GM12878 (cell line): ENCODE measurements around the gene PEAR1. TPM values are rescaled to one million over a fixed set of nuclear protein-coding genes. Genes with fewer than 3 reads are reported as not detected.

ENCODE experiments used
- ATAC-seq: fragments of 200-7000 bp; cut with Tn5 transposase; 3 replicates; pipeline ENCODE4 v1.9.1; 2020; ENCODE audit warnings: mild to moderate bottlenecking, moderate library complexity
- BruUV-seq: library from RNA; stranded (reverse); fragments of 400-500 nt; replicated peaks from 2 replicates; lab custom pipeline; 2021; lab: Mats Ljungman, UMichigan
- CTCF ChIA-PET: fragments of 300-600 bp; sonication (Branson Sonifier 250); formaldehyde crosslinking; extraction: SDS; loops from one replicate; lab custom pipeline; 2021; ENCODE audit warnings: inconsistent platforms; lab: Yijun Ruan, JAX
- POLR2A ChIA-PET: fragments of 350-600 bp; formaldehyde crosslinking; extraction: SDS; loops from one replicate; lab custom pipeline; 2021; ENCODE audit warnings: inconsistent platforms; lab: Charles Lee
- RAD21 ChIA-PET: fragments of 300-600 bp; sonication (Branson Sonifier 250); formaldehyde crosslinking; loops from one replicate; lab custom pipeline; 2023; ENCODE audit warnings: antibody characterized with exemption; ENCODE audit not compliant: unreplicated experiment; lab: Charles Lee
- SMC1A ChIA-PET: fragments of 300-600 bp; sonication (Branson Sonifier 250); formaldehyde crosslinking; loops from one replicate; lab custom pipeline; 2023; ENCODE audit not compliant: unreplicated experiment, uncharacterized antibody; lab: Charles Lee
- DNase-seq: peaks from one replicate; pipeline ENCODE4 v3.0.0-alpha.2; 2011; ENCODE audit warnings: low read depth, low spot score
- FAIRE-seq: peaks from 3 replicates; lab custom pipeline; 2011; peaks lifted over from hg19 to GRCh38; lab: Jason Lieb, UNC
- H2AFZ ChIP-seq: 2 replicates; pipeline ENCODE4 v1.6.0; 2011; ENCODE audit warnings: low read depth, low read length, control low read depth; ENCODE audit not compliant: control insufficient read depth
- H3K27ac ChIP-seq: 2 replicates; pipeline ENCODE4 v1.5.1; 2011; ENCODE audit warnings: control low read depth; ENCODE audit not compliant: control insufficient read depth, insufficient read depth
- H3K27me3 ChIP-seq, 2 experiments: replicated peaks in 1 of 2; 2 replicates each; pipeline versions ENCODE4 v1.6.0 to v1.6.1; 2011; ENCODE audit warnings: low read length in 1 of 2; ENCODE audit not compliant: control insufficient read depth in 2 of 2, insufficient read depth in 2 of 2
- H3K36me3 ChIP-seq, 2 experiments: 2 replicates each; pipeline ENCODE4 v1.5.1; 2011; ENCODE audit warnings: low read length in 1 of 2; ENCODE audit not compliant: control insufficient read depth in 2 of 2, insufficient read depth in 2 of 2
- H3K4me1 ChIP-seq: 2 replicates; pipeline ENCODE4 v1.6.1; 2011; ENCODE audit warnings: mild to moderate bottlenecking, low read length, moderate library complexity, mixed read lengths; ENCODE audit not compliant: control insufficient read depth, insufficient read depth
- H3K4me2 ChIP-seq: 2 replicates; pipeline ENCODE4 v1.6.0; 2011; ENCODE audit warnings: control low read depth; ENCODE audit not compliant: control insufficient read depth, insufficient read depth
- H3K4me3 ChIP-seq: fragments of 200-600 bp; sonication (generic); 2 replicates; pipeline ENCODE4 v1.5.1; 2016
- H3K79me2 ChIP-seq: 2 replicates; pipeline ENCODE4 v1.6.0; 2011; ENCODE audit warnings: low read length; ENCODE audit not compliant: control insufficient read depth, insufficient read depth
- H3K9ac ChIP-seq: 2 replicates; pipeline ENCODE4 v1.8.0; 2011; ENCODE audit warnings: low read length, control low read depth, mixed read lengths; ENCODE audit not compliant: control insufficient read depth, insufficient read depth
- H3K9me3 ChIP-seq: replicated peaks from 3 replicates; pipeline ENCODE4 v1.5.1; 2011; ENCODE audit warnings: mild to moderate bottlenecking, low read length; ENCODE audit not compliant: control insufficient read depth, insufficient read depth
- H4K20me1 ChIP-seq: 2 replicates; pipeline ENCODE4 v1.6.0; 2011; ENCODE audit not compliant: control insufficient read depth, insufficient read depth
- ATF3 ChIP-seq: IDR thresholded peaks from 2 replicates; pipeline ENCODE4 v1.6.1; 2011; ENCODE audit warnings: low read depth, mild to moderate bottlenecking, low read length, moderate library complexity, borderline replicate concordance; ENCODE audit errors: extremely low read depth
- BACH1 ChIP-seq: fragments of 450-650 bp; IDR thresholded peaks from 2 replicates; pipeline ENCODE4 v1.6.1; 2017; ENCODE audit warnings: mild to moderate bottlenecking, borderline replicate concordance
- BMI1 ChIP-seq: fragments of 450-650 bp; IDR thresholded peaks from 2 replicates; pipeline ENCODE4 v1.6.1; 2016; ENCODE audit warnings: mild to moderate bottlenecking, moderate library complexity, borderline replicate concordance
- BRCA1 ChIP-seq: IDR thresholded peaks from 2 replicates; pipeline ENCODE4 v1.6.1; 2011; ENCODE audit warnings: low read depth, low read length, improper control_type of control experiment
- CHD4 ChIP-seq: fragments of 200-600 bp; sonication (generic); IDR thresholded peaks from 2 replicates; pipeline ENCODE4 v1.6.1; 2016; ENCODE audit warnings: mild to moderate bottlenecking
- EZH2 ChIP-seq: IDR thresholded peaks from 2 replicates; pipeline ENCODE4 v1.6.1; 2012; ENCODE audit warnings: low read depth, mild to moderate bottlenecking, control low read depth, inconsistent platforms, low read length, borderline replicate concordance; ENCODE audit not compliant: control insufficient read depth
- PAX5 ChIP-seq: IDR thresholded peaks from 2 replicates; pipeline ENCODE4 v1.6.1; 2011; ENCODE audit warnings: low read depth, low read length, borderline replicate concordance
- RAD51 ChIP-seq: fragments of 450-650 bp; IDR thresholded peaks from 2 replicates; pipeline ENCODE4 v1.6.1; 2016; ENCODE audit warnings: moderate library complexity, mild to moderate bottlenecking, inconsistent platforms
- TBL1XR1 ChIP-seq: IDR thresholded peaks from 2 replicates; pipeline ENCODE4 v1.6.1; 2012; ENCODE audit warnings: low read depth, low read length, improper control_type of control experiment
- WGBS: methylation state at CpG from one replicate; pipeline ENCODE4 v1.1.6; 2016; ENCODE audit warnings: low lambda C conversion rate; ENCODE audit not compliant: insufficient replicate concordance, insufficient coverage; ENCODE audit errors: missing lambda C conversion rate; 5-methylcytosine and 5-hydroxymethylcytosine counted together
- in situ Hi-C: fragments of 300-500 bp; cut with MboI; formaldehyde crosslinking; loops from 9 replicates; pipeline ENCODE4 v1.14.3; 2018; ENCODE audit warnings: mixed read lengths
- intact Hi-C: fragments of 100-400 bp; cut with micrococcal nuclease; formaldehyde crosslinking; loops from one replicate; pipeline ENCODE4 v1.14.2; 2022; ENCODE audit not compliant: unreplicated experiment
- polyA plus RNA-seq, 11 experiments: library from polyadenylated mRNA; depleted of rRNA in 4 of 11; unstranded in 6 of 11; stranded (reverse) in 5 of 11; fragments of >200 nt; fragmentation: Nextera tagmentation in 4 of 11; fragmentation: Illumina TruSeq in 1 of 11; extraction: Ambion mirVana in 4 of 11; extraction: Trizol in 1 of 11; gene quantifications; 1 replicate in 1 of 11; 2 replicates in 10 of 11; pipeline versions ENCODE4 v1.2.1 to v1.2.3, GENCODE V29; 2011 to 2016; ENCODE audit warnings: inconsistent platforms in 2 of 11, missing spikeins in 2 of 11, low read depth in 1 of 11
- total RNA-seq, 4 experiments: library from RNA; depleted of rRNA in 3 of 4; stranded (reverse); fragments of >200 nt in 3 of 4; fragmentation: Illumina TruSeq in 1 of 4; extraction: Trizol in 1 of 4; gene quantifications; 2 replicates each; pipeline versions ENCODE4 v1.2.1 to v1.2.3, GENCODE V29; 2013 to 2021
- TF ChIP-seq, protein P1 (sequence below): fragments of 450-650 bp; IDR thresholded peaks from 2 replicates; pipeline ENCODE4 v1.6.1; 2016; ENCODE audit warnings: mild to moderate bottlenecking
- TF ChIP-seq, protein P2 (sequence below): IDR thresholded peaks from 2 replicates; pipeline ENCODE4 v1.6.1; 2012; ENCODE audit warnings: low read depth, low read length, improper control_type of control experiment
- TF ChIP-seq, protein P3 (sequence below): fragments of 450-650 bp; IDR thresholded peaks from 2 replicates; pipeline ENCODE4 v1.6.1; 2016; ENCODE audit warnings: mild to moderate bottlenecking

Gene PEAR1
- total and polyA plus RNA-seq, 10 of the 15 experiments (the other 5 are each of a cell fraction or from before 2014, with no cell fraction given), result not detected

DNA sequence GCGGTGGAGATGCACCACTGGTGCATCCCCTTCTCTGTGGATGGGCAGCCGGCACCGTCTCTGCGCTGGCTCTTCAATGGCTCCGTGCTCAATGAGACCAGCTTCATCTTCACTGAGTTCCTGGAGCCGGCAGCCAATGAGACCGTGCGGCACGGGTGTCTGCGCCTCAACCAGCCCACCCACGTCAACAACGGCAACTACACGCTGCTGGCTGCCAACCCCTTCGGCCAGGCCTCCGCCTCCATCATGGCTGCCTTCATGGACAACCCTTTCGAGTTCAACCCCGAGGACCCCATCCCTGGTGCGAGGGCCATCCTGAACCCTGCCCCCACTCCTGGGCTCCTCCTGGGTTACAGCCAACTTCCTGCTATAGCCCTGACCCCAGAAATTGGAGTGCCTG lies 19.9 kb upstream of the PEAR1 start:
- intact Hi-C loops, result no loop called here
- no peaks in the 10 kb centered on the region for H3K36me3 ChIP-seq
- H3K4me3 ChIP-seq, result no peak overlapping the region
- no peak for ATAC-seq
- ChIA-PET SMC1A (no interaction called here), RAD21 (interaction anchor here (0.7 kb wide), 1 partner anchor 35 kb away, joined by 3 read pairs; no protein-coding TSS in a partner anchor), CTCF (interaction anchor here (0.9 to 2.3 kb wide), 3 partner anchors 14 to 35 kb away, joined by 4 to 6 read pairs (median 6); no protein-coding TSS in a partner anchor), POLR2A (no interaction called here)
- H4K20me1 ChIP-seq, result no peaks in the 10 kb centered on the region
- FAIRE-seq, result no peak
- no peaks in the 10 kb centered on the region for H3K9me3 ChIP-seq
- peaks cover 0 to 7% of the 10 kb centered on the region in 2 experiments; a peak in 3 of 4 replicates for H3K27me3 ChIP-seq
- DNase-seq, result no peak
- WGBS, result 58% methylated on average over 18 of the region's 18 CpGs
- H3K4me1 ChIP-seq, result no peaks in the 10 kb centered on the region
- no peak overlapping the region for H2AFZ ChIP-seq
- in situ Hi-C loops, result no loop called here
- H3K79me2 ChIP-seq, result no peaks in the 10 kb centered on the region
- no peak overlapping the region for H3K9ac ChIP-seq
- no peak overlapping the region for H3K4me2 ChIP-seq
- H3K27ac ChIP-seq, result no peak overlapping the region
- no peak for TF ChIP-seq BRCA1
- no peak for TF ChIP-seq TBL1XR1
- no peak for TF ChIP-seq ATF3
- no TSS peak for BruUV-seq

GRCh38 chr1:156874142-156874541 lies 19.4 kb upstream of the PEAR1 start:
- ChIA-PET CTCF (interaction anchor here (0.9 to 2.3 kb wide), 4 partner anchors 14 to 35 kb away, joined by 4 to 6 read pairs (median 6); no protein-coding TSS in a partner anchor), RAD21 (no interaction called here), POLR2A (no interaction called here), SMC1A (no interaction called here)
- in situ Hi-C loops (no loop called here), intact Hi-C loops (no loop called here)
- H3K4me3 ChIP-seq, result no peak overlapping the region
- DNase-seq (no peak), FAIRE-seq (no peak), ATAC-seq (no peak)
- no peaks in the 10 kb centered on the region for H3K36me3 ChIP-seq
- no peak overlapping the region for H2AFZ ChIP-seq
- no TSS peak for BruUV-seq
- no peak overlapping the region for H3K9ac ChIP-seq
- H3K4me1 ChIP-seq, result no peaks in the 10 kb centered on the region
- H4K20me1 ChIP-seq, result no peaks in the 10 kb centered on the region
- H3K79me2 ChIP-seq, result no peaks in the 10 kb centered on the region
- 29% methylated on average over 5 of the region's 5 CpGs for WGBS
- no peaks in the 10 kb centered on the region for H3K9me3 ChIP-seq
- H3K27ac ChIP-seq, result no peak overlapping the region
- peaks cover 0 to 7% of the 10 kb centered on the region in 2 experiments; a peak in 3 of 4 replicates for H3K27me3 ChIP-seq
- H3K4me2 ChIP-seq, result no peak overlapping the region
- TF ChIP-seq, protein P1, sequence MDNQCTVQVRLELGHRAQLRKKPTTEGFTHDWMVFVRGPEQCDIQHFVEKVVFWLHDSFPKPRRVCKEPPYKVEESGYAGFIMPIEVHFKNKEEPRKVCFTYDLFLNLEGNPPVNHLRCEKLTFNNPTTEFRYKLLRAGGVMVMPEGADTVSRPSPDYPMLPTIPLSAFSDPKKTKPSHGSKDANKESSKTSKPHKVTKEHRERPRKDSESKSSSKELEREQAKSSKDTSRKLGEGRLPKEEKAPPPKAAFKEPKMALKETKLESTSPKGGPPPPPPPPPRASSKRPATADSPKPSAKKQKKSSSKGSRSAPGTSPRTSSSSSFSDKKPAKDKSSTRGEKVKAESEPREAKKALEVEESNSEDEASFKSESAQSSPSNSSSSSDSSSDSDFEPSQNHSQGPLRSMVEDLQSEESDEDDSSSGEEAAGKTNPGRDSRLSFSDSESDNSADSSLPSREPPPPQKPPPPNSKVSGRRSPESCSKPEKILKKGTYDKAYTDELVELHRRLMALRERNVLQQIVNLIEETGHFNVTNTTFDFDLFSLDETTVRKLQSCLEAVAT, result no peak
- TF ChIP-seq CHD4 (no peak), BMI1 (no peak), PAX5 (no peak), BACH1 (no peak), EZH2 (no peak), RAD51 (no peak)
- TF ChIP-seq, protein P2, sequence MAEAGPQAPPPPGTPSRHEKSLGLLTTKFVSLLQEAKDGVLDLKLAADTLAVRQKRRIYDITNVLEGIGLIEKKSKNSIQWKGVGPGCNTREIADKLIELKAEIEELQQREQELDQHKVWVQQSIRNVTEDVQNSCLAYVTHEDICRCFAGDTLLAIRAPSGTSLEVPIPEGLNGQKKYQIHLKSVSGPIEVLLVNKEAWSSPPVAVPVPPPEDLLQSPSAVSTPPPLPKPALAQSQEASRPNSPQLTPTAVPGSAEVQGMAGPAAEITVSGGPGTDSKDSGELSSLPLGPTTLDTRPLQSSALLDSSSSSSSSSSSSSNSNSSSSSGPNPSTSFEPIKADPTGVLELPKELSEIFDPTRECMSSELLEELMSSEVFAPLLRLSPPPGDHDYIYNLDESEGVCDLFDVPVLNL, result no peak
- TF ChIP-seq, protein P3, sequence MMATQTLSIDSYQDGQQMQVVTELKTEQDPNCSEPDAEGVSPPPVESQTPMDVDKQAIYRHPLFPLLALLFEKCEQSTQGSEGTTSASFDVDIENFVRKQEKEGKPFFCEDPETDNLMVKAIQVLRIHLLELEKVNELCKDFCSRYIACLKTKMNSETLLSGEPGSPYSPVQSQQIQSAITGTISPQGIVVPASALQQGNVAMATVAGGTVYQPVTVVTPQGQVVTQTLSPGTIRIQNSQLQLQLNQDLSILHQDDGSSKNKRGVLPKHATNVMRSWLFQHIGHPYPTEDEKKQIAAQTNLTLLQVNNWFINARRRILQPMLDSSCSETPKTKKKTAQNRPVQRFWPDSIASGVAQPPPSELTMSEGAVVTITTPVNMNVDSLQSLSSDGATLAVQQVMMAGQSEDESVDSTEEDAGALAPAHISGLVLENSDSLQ, result no peak
